Thoracic aorta (tissue), 2 donors: ENCODE results near the gene ITPKC. TPM values are rescaled to one million over a fixed set of nuclear protein-coding genes. Genes with fewer than 3 reads are reported as not detected.

Experiments
- ATAC-seq: fragments of 150-250 bp; one replicate; pipeline ENCODE4 v1.8.0; 2017; ENCODE audit warnings: low read depth; ENCODE audit not compliant: insufficient number of reproducible peaks, low FRiP score
- DNase-seq: peaks from one replicate; pipeline ENCODE4 v3.0.0-alpha.2; 2020; ENCODE audit warnings: low spot score
- H3K27ac ChIP-seq, 2 donors: fragments of 200-600 bp; sonication (generic); 1 replicate in 1 of 2; 2 replicates in 1 of 2; pipeline ENCODE4 v1.5.1; 2016; ENCODE audit warnings: mild to moderate bottlenecking in 2 of 2, moderate library complexity in 2 of 2
- H3K27me3 ChIP-seq: fragments of 200-600 bp; sonication (generic); replicated peaks from 2 replicates; pipeline ENCODE4 v1.6.0; 2016; ENCODE audit warnings: mild to moderate bottlenecking; ENCODE audit not compliant: insufficient read depth
- H3K36me3 ChIP-seq: fragments of 200-600 bp; sonication (generic); one replicate; pipeline ENCODE4 v1.5.1; 2016
- H3K4me1 ChIP-seq, 2 donors: fragments of 200-600 bp; sonication (generic); 1 replicate in 1 of 2; 2 replicates in 1 of 2; pipeline versions ENCODE4 v1.5.1 to v1.6.0; 2016; ENCODE audit warnings: low read depth in 2 of 2, mild to moderate bottlenecking in 1 of 2; ENCODE audit not compliant: control insufficient read depth in 1 of 2
- H3K4me3 ChIP-seq: fragments of 200-600 bp; sonication (generic); 2 replicates; pipeline ENCODE4 v1.5.1; 2016; ENCODE audit warnings: mild to moderate bottlenecking
- H3K9me3 ChIP-seq: fragments of 200-600 bp; sonication (generic); 2 replicates; pipeline ENCODE4 v1.5.1; 2016
- total RNA-seq, 2 donors: library from RNA; depleted of rRNA; stranded (reverse); fragments of >200 nt; gene quantifications; one replicate each; pipeline versions ENCODE4 v1.1.0 to v1.2.3, GENCODE V29; 2016
- TF ChIP-seq, protein P1 (sequence below): fragments of 200-600 bp; sonication (generic); IDR thresholded peaks from one replicate; pipeline ENCODE4 v1.5.1; 2019; ENCODE audit warnings: antibody characterized with exemption

Gene ITPKC
- total RNA-seq, 2 donors from 2014 or later, result 45.4 to 79.4 TPM

- H3K27ac ChIP-seq, result peak overlapping the region; percentile 99
- DNase-seq (no peak), ATAC-seq (no peak)
- TF ChIP-seq, protein P1, sequence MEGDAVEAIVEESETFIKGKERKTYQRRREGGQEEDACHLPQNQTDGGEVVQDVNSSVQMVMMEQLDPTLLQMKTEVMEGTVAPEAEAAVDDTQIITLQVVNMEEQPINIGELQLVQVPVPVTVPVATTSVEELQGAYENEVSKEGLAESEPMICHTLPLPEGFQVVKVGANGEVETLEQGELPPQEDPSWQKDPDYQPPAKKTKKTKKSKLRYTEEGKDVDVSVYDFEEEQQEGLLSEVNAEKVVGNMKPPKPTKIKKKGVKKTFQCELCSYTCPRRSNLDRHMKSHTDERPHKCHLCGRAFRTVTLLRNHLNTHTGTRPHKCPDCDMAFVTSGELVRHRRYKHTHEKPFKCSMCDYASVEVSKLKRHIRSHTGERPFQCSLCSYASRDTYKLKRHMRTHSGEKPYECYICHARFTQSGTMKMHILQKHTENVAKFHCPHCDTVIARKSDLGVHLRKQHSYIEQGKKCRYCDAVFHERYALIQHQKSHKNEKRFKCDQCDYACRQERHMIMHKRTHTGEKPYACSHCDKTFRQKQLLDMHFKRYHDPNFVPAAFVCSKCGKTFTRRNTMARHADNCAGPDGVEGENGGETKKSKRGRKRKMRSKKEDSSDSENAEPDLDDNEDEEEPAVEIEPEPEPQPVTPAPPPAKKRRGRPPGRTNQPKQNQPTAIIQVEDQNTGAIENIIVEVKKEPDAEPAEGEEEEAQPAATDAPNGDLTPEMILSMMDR, result no peak
- H3K27me3 ChIP-seq, result no peaks in the 10 kb centered on the region
- H3K4me1 ChIP-seq, result peaks cover 21 to 42% of the 10 kb centered on the region in 2 donors
- H3K4me3 ChIP-seq, result peak overlapping the region; percentile 87
- peaks cover 14% of the 10 kb centered on the region for H3K36me3 ChIP-seq
- no peaks in the 10 kb centered on the region for H3K9me3 ChIP-seq
Measured at GRCh38 chr19:40721140-40721486, 4.2 kb downstream of the ITPKC start.

GRCh38 chr19:40721936-40722661, 5.2 kb downstream of the ITPKC start:
- ATAC-seq, result no peak

GRCh38 chr19:40723661-40724254, 6.8 kb downstream of the ITPKC start:
- H3K36me3 ChIP-seq, result peaks cover 33% of the 10 kb centered on the region
- ATAC-seq, result no peak
- no peak for DNase-seq
- TF ChIP-seq, protein P1, result no peak
- H3K27me3 ChIP-seq, result no peaks in the 10 kb centered on the region
- no peak overlapping the region for H3K27ac ChIP-seq
- no peak overlapping the region for H3K4me3 ChIP-seq
- H3K4me1 ChIP-seq, result peaks cover 21 to 34% of the 10 kb centered on the region in 2 donors
- no peaks in the 10 kb centered on the region for H3K9me3 ChIP-seq

More at GRCh38 chr19:40721936-40722661, 5.2 kb downstream of the ITPKC start:
- TF ChIP-seq, protein P1, result no peak
- H3K4me3 ChIP-seq, result peak overlapping the region; percentile 87
- H3K4me1 ChIP-seq, result peaks cover 21 to 39% of the 10 kb centered on the region in 2 donors
- peak overlapping the region; percentile 99 for H3K27ac ChIP-seq
- DNase-seq, result no peak
- no peaks in the 10 kb centered on the region for H3K27me3 ChIP-seq
- no peaks in the 10 kb centered on the region for H3K9me3 ChIP-seq
- peaks cover 21% of the 10 kb centered on the region for H3K36me3 ChIP-seq

DNA sequence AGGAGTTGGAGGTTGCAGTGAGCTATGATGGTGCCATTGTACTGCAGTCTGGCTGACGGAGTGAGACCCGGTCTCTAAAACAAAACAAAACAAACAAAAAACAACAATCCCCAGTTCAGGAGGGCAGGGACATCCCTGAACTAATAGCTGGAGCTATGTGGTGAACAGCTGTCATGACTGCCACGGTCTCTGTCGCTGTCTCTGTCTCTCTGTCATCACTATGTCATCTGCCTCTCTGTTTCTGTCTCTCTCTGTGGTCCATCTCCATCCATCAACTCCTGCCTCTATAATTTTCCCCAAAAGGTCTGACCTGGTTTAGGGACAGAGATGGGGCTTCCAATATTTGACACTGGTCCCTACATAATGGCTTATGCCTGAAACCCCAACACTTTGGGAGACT, 7.4 kb downstream of the ITPKC start:
- DNase-seq, result no peak
- Histone ChIP-seq H3K9me3 (no peaks in the 10 kb centered on the region), H3K36me3 (peaks cover 38% of the 10 kb centered on the region), H3K27me3 (no peaks in the 10 kb centered on the region), H3K27ac (no peak overlapping the region), H3K4me1 (peaks cover 21 to 34% of the 10 kb centered on the region in 2 donors), H3K4me3 (no peak overlapping the region)
- ATAC-seq, result no peak
- TF ChIP-seq, protein P1, result no peak

DNA sequence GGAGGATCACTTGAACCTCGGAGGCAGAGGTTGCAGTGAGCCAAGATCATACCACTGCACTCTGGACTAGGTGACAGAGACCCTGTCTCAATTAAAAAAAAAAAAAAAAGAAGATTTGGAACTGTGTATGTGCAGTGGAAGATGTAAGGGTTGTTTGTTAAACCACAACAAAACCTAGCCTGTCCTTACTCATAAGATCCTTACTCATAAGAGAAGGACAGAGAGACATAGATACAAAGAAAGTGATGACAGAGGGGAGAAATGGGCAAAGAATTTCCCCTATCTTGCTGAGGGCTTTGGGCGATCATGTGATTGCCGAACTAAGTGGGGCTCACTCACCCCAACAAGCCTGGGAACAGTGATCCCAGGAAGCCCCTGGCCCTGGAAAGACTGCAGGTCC, 7.9 kb downstream of the ITPKC start:
- H3K27ac ChIP-seq, result no peak overlapping the region
- peaks cover 43% of the 10 kb centered on the region for H3K36me3 ChIP-seq
- H3K4me1 ChIP-seq, result peaks cover 21 to 29% of the 10 kb centered on the region in 2 donors
- DNase-seq, result no peak
- no peaks in the 10 kb centered on the region for H3K27me3 ChIP-seq
- TF ChIP-seq, protein P1, result no peak
- no peaks in the 10 kb centered on the region for H3K9me3 ChIP-seq
- ATAC-seq, result no peak
- H3K4me3 ChIP-seq, result no peak overlapping the region
